SK-N-SH (cell line): ENCODE measurements around the gene ACOXL. TPM values are rescaled to one million over a fixed set of nuclear protein-coding genes. Genes with fewer than 3 reads are reported as not detected.

ENCODE experiments used
- CTCF ChIA-PET: fragments of 300-600, 350-600 bp; formaldehyde crosslinking; extraction: SDS; loops from one replicate; lab custom pipeline; 2021; lab: Yijun Ruan, JAX
- POLR2A ChIA-PET: fragments of 350-600 bp; sonication (Branson Sonifier 250); formaldehyde crosslinking; extraction: SDS; loops from one replicate; lab custom pipeline; 2020; ENCODE audit warnings: antibody characterized with exemption, inconsistent platforms; lab: Yijun Ruan, JAX
- DNase-seq: peaks from one replicate; pipeline ENCODE4 v3.0.0; 2012
- H2AFZ ChIP-seq: fragments of 200-600 bp; sonication (generic); 2 replicates; pipeline ENCODE4 v1.8.1; 2016; ENCODE audit warnings: antibody characterized with exemption, mild to moderate bottlenecking, low read depth
- H3F3A ChIP-seq: fragments of 200-600 bp; sonication (generic); replicated peaks from 2 replicates; pipeline ENCODE3; 2016; ENCODE audit warnings: antibody characterized with exemption, mild to moderate bottlenecking; ENCODE audit not compliant: insufficient read depth
- H3K27ac ChIP-seq, 2 experiments: fragments of 200-500 bp in 1 of 2; fragments of 200-600 bp in 1 of 2; sonication (Bioruptor generic) in 1 of 2; sonication (generic), shearing (Covaris generic) in 1 of 2; 2 replicates each; pipeline versions ENCODE4 v1.5.1 to v1.6.1; 2014 to 2016; ENCODE audit warnings: low read depth in 2 of 2, inconsistent platforms in 1 of 2, low read length in 1 of 2, mild to moderate bottlenecking in 1 of 2, mixed read lengths in 1 of 2
- H3K27me3 ChIP-seq: fragments of 200-600 bp; sonication (generic), shearing (Covaris generic); 2 replicates; pipeline ENCODE4 v1.6.1; 2016; ENCODE audit warnings: mixed run types; ENCODE audit not compliant: insufficient read depth
- H3K36me3 ChIP-seq, 2 experiments: fragments of 200-500 bp in 1 of 2; fragments of 200-600 bp in 1 of 2; sonication (Bioruptor generic) in 1 of 2; sonication (generic) in 1 of 2; replicated peaks in 1 of 2; 2 replicates each; pipeline versions ENCODE3 to v1.5.1; 2014 to 2016; ENCODE audit warnings: low read length in 1 of 2, mild to moderate bottlenecking in 1 of 2; ENCODE audit not compliant: insufficient read depth in 2 of 2, control insufficient read depth in 1 of 2
- H3K4me1 ChIP-seq, 2 experiments: fragments of 200-500 bp in 1 of 2; fragments of 200-600 bp in 1 of 2; sonication (Bioruptor generic) in 1 of 2; sonication (generic), shearing (Covaris generic) in 1 of 2; 2 replicates each; pipeline versions ENCODE4 v1.5.1 to v1.6.1; 2014 to 2016; ENCODE audit warnings: low read depth in 1 of 2, low read length in 1 of 2, mixed run types in 1 of 2; ENCODE audit not compliant: insufficient read depth in 2 of 2, control insufficient read depth in 1 of 2
- H3K4me2 ChIP-seq: fragments of 200-600 bp; sonication (generic), shearing (Covaris generic); 2 replicates; pipeline ENCODE4 v1.6.1; 2017; ENCODE audit warnings: mixed run types
- H3K4me3 ChIP-seq, 2 experiments: fragments of 200-500 bp in 1 of 2; fragments of 200-600 bp in 1 of 2; sonication (Bioruptor generic) in 1 of 2; sonication (generic), shearing (Covaris generic) in 1 of 2; 2 replicates each; pipeline versions ENCODE4 v1.5.1 to v1.8.1; 2014 to 2016; ENCODE audit warnings: low read depth in 2 of 2, inconsistent platforms in 1 of 2, low read length in 1 of 2, mild to moderate bottlenecking in 1 of 2, mixed read lengths in 1 of 2, moderate library complexity in 1 of 2
- H3K79me2 ChIP-seq: fragments of 200-600 bp; sonication (generic); 2 replicates; pipeline ENCODE4 v1.8.1; 2017; ENCODE audit warnings: mild to moderate bottlenecking; ENCODE audit not compliant: insufficient read depth
- H3K9ac ChIP-seq: fragments of 200-600 bp; sonication (generic); 2 replicates; pipeline ENCODE4 v1.6.1; 2017; ENCODE audit warnings: mixed run types
- H3K9me2 ChIP-seq: fragments of 200-600 bp; sonication (generic); 2 replicates; pipeline ENCODE4 v1.6.1; 2017; ENCODE audit warnings: mixed run types
- H3K9me3 ChIP-seq: fragments of 200-600 bp; sonication (generic); 2 replicates; pipeline ENCODE4 v1.6.1; 2017; ENCODE audit warnings: mixed run types, mild to moderate bottlenecking, moderate library complexity
- H4K20me1 ChIP-seq: fragments of 200-600 bp; sonication (generic); 2 replicates; pipeline ENCODE4 v1.6.1; 2017; ENCODE audit warnings: mild to moderate bottlenecking, mixed run types; ENCODE audit not compliant: insufficient read depth
- EP300 ChIP-seq, 2 experiments: IDR thresholded peaks; 2 replicates each; pipeline versions ENCODE4 v1.4.0 to v1.6.1; 2012; ENCODE audit warnings: borderline replicate concordance in 1 of 2, low read depth in 1 of 2, low read length in 1 of 2
- FOSL2 ChIP-seq: IDR thresholded peaks from 2 replicates; pipeline ENCODE4 v1.4.0; 2012; ENCODE audit warnings: low read depth, mild to moderate bottlenecking, moderate library complexity, borderline replicate concordance
- FOXJ3 ChIP-seq: sonication (generic); formaldehyde crosslinking; IDR thresholded peaks from 2 replicates; pipeline ENCODE4 v1.5.1; 2020; ENCODE audit warnings: mild to moderate bottlenecking, missing genetic modification reagents
- GABPA ChIP-seq: IDR thresholded peaks from 2 replicates; pipeline ENCODE4 v1.4.0; 2012; ENCODE audit warnings: low read depth, mild to moderate bottlenecking
- MEF2A ChIP-seq: IDR thresholded peaks from 2 replicates; pipeline ENCODE4 v1.4.0; 2012; ENCODE audit warnings: low read depth, borderline replicate concordance
- NFIC ChIP-seq: IDR thresholded peaks from 2 replicates; pipeline ENCODE4 v1.4.0; 2012; ENCODE audit warnings: borderline replicate concordance
- PBX3 ChIP-seq: IDR thresholded peaks from 2 replicates; pipeline ENCODE4; 2012
- RAD21 ChIP-seq: IDR thresholded peaks from 2 replicates; pipeline ENCODE4 v1.6.1; 2012; ENCODE audit warnings: mild to moderate bottlenecking, low read length
- RXRA ChIP-seq: IDR thresholded peaks from 2 replicates; pipeline ENCODE4 v1.4.0; 2012; ENCODE audit warnings: low read depth, mild to moderate bottlenecking, borderline replicate concordance
- TCF12 ChIP-seq: IDR thresholded peaks from 2 replicates; pipeline ENCODE4 v1.4.0; 2012
- USF2 ChIP-seq: fragments of 150-350 bp; IDR thresholded peaks from 2 replicates; pipeline ENCODE4 v1.6.1; 2017; ENCODE audit warnings: antibody characterized with exemption, low read length, low read depth, borderline replicate concordance
- YY1 ChIP-seq: IDR thresholded peaks from 2 replicates; pipeline ENCODE4 v1.4.0; 2012; ENCODE audit warnings: low read depth, mild to moderate bottlenecking
- WGBS: methylation state at CpG from one replicate; pipeline ENCODE4 v1.1.6; 2017; ENCODE audit warnings: low lambda C conversion rate; 5-methylcytosine and 5-hydroxymethylcytosine counted together
- polyA plus RNA-seq, 3 experiments: library from polyadenylated mRNA; depleted of rRNA; stranded (reverse); fragments of >200 nt; gene quantifications; 2 replicates each; pipeline ENCODE4 v1.2.3, GENCODE V29; 2012
- TF ChIP-seq, protein P1 (sequence below): IDR thresholded peaks from 2 replicates; pipeline ENCODE4 v1.6.1; 2012; ENCODE audit warnings: mild to moderate bottlenecking, low read depth, low read length, moderate library complexity
- TF ChIP-seq, protein P2 (sequence below): fragments of 150-350 bp; IDR thresholded peaks from 2 replicates; pipeline ENCODE4 v1.6.1; 2016; ENCODE audit warnings: mild to moderate bottlenecking, low read depth, low read length
- TF ChIP-seq, protein P3 (sequence below): IDR thresholded peaks from 2 replicates; pipeline ENCODE4 v1.4.0; 2012; ENCODE audit warnings: low read depth, borderline replicate concordance

ACOXL gene
- polyA plus RNA-seq, 1 of the 3 experiments (the other 2 are of a cell fraction), result not detected

GRCh38 chr2:110891626-110892025 is 159.3 kb downstream of the ACOXL start:
- Histone ChIP-seq H3K4me2 (no peak overlapping the region), H3K9me3 (peaks cover 7% of the 10 kb centered on the region; the same call in 1 of the 2 replicates), H4K20me1 (no peaks in the 10 kb centered on the region), H3K9me2 (no peaks in the 10 kb centered on the region), H3K36me3 (no peaks in the 10 kb centered on the region), H2AFZ (no peak overlapping the region), H3K27me3 (no peaks in the 10 kb centered on the region), H3F3A (no peaks in the 10 kb centered on the region), H3K79me2 (no peaks in the 10 kb centered on the region), H3K9ac (no peak overlapping the region), H3K27ac (no peak overlapping the region), H3K4me3 (no peak overlapping the region), H3K4me1 (no peaks in the 10 kb centered on the region; a peak in 1 of 4 replicates)
- WGBS, result 0% methylated on average over 1 of the region's 1 CpG
- no peak for DNase-seq
- ChIA-PET POLR2A (no interaction called here), CTCF (no interaction called here)
- TF ChIP-seq FOXJ3 (CRISPR knock-in tag) (no peak), PBX3 (no peak), TCF12 (no peak), USF2 (no peak), GABPA (no peak), RXRA (no peak), RAD21 (no peak), NFIC (no peak), EP300 (IDR thresholded peaks at IDR 0.05; ENCODE audit: borderline replicate concordance in 1 of 2, low read depth in 1 of 2, low read length in 1 of 2) (no peak), MEF2A (no peak), YY1 (no peak), FOSL2 (no peak)
- TF ChIP-seq, protein P1, sequence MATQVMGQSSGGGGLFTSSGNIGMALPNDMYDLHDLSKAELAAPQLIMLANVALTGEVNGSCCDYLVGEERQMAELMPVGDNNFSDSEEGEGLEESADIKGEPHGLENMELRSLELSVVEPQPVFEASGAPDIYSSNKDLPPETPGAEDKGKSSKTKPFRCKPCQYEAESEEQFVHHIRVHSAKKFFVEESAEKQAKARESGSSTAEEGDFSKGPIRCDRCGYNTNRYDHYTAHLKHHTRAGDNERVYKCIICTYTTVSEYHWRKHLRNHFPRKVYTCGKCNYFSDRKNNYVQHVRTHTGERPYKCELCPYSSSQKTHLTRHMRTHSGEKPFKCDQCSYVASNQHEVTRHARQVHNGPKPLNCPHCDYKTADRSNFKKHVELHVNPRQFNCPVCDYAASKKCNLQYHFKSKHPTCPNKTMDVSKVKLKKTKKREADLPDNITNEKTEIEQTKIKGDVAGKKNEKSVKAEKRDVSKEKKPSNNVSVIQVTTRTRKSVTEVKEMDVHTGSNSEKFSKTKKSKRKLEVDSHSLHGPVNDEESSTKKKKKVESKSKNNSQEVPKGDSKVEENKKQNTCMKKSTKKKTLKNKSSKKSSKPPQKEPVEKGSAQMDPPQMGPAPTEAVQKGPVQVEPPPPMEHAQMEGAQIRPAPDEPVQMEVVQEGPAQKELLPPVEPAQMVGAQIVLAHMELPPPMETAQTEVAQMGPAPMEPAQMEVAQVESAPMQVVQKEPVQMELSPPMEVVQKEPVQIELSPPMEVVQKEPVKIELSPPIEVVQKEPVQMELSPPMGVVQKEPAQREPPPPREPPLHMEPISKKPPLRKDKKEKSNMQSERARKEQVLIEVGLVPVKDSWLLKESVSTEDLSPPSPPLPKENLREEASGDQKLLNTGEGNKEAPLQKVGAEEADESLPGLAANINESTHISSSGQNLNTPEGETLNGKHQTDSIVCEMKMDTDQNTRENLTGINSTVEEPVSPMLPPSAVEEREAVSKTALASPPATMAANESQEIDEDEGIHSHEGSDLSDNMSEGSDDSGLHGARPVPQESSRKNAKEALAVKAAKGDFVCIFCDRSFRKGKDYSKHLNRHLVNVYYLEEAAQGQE, result no peak
- TF ChIP-seq, protein P2, sequence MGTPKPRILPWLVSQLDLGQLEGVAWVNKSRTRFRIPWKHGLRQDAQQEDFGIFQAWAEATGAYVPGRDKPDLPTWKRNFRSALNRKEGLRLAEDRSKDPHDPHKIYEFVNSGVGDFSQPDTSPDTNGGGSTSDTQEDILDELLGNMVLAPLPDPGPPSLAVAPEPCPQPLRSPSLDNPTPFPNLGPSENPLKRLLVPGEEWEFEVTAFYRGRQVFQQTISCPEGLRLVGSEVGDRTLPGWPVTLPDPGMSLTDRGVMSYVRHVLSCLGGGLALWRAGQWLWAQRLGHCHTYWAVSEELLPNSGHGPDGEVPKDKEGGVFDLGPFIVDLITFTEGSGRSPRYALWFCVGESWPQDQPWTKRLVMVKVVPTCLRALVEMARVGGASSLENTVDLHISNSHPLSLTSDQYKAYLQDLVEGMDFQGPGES, result no peak
- TF ChIP-seq, protein P3, sequence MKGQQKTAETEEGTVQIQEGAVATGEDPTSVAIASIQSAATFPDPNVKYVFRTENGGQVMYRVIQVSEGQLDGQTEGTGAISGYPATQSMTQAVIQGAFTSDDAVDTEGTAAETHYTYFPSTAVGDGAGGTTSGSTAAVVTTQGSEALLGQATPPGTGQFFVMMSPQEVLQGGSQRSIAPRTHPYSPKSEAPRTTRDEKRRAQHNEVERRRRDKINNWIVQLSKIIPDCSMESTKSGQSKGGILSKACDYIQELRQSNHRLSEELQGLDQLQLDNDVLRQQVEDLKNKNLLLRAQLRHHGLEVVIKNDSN, result no peak
